NT2/D1 (cell line): ENCODE measurements around the gene MORF4L1.

Experiments
- YY1 ChIP-seq: IDR thresholded peaks from 2 replicates; pipeline ENCODE4 v1.6.1; 2011; ENCODE audit not compliant: insufficient read length, insufficient read depth
- ZNF274 ChIP-seq: IDR thresholded peaks from 2 replicates; pipeline ENCODE4 v1.6.1; 2011; ENCODE audit warnings: mild to moderate bottlenecking, low read depth, low read length

DNA sequence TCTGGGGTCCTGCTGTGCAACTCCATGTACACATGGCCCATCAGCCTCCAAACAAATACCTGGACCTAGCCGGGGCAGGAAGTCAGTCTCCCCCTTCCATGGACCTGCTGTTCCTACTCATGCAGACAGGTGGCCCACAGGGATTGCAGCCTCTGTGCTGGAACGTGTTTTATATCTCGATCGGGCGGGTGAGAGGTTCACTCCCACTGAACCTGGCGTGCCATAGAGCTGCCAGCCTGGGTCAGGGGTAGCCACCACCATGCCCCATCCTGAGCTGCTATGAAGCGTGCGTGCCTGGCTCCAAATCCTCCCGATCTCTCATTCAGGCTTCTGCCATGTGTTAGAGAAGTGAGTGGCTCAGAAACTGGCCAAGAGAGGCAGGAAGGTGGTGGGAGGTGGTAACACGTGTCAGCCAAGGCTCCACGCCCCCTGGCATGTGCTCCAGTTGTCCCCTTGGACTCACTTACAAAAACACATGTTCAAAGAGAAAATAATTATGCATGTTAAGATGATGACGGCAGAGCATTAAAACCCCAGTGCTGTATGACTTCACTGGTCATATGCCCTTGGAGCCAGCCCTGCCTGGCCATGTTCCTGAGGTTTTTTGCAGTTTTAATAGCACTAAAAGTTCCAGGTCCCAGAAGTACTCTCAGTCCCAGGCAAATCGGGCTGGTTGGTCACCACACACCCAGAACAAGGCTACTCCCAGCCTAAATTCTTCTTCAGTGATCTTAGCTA, 41.5 kb downstream of the MORF4L1 start:
- TF ChIP-seq YY1 (no peak), ZNF274 (no peak)
